Lower leg skin (tissue), 4 donors: Measurements from ENCODE around the gene FBLN2. TPM values are rescaled to one million over a fixed set of nuclear protein-coding genes. Genes with fewer than 3 reads are reported as not detected.

Experiments
- DNase-seq, 2 donors: peaks; one replicate each; pipeline ENCODE4 v3.0.0-alpha.2; 2019; ENCODE audit warnings: low spot score in 2 of 2
- H3K4me3 ChIP-seq: fragments of 200-600 bp; sonication (generic); 2 replicates; pipeline ENCODE4 v1.5.1; 2017; ENCODE audit warnings: mild to moderate bottlenecking, low read depth; ENCODE audit not compliant: poor library complexity, severe bottlenecking
- POLR2A ChIP-seq, 2 donors: fragments of 450-650 bp; IDR thresholded peaks; one replicate each; pipeline ENCODE4 v1.6.1; 2016 to 2017; ENCODE audit warnings: antibody characterized with exemption in 2 of 2, mild to moderate bottlenecking in 1 of 2, moderate library complexity in 1 of 2
- WGBS, 2 donors: methylation state at CpG; one replicate each; pipeline ENCODE4 v1.1.5; 2018; 5-methylcytosine and 5-hydroxymethylcytosine counted together
- intact Hi-C: fragments of 100-400 bp; cut with DNase I; formaldehyde crosslinking; loops from one replicate; pipeline ENCODE4 v1.15.0; 2023; ENCODE audit warnings: low total_unique reads
- total RNA-seq, 4 donors: library from RNA; depleted of rRNA; stranded (reverse); fragments of >200 nt; gene quantifications; one replicate each; pipeline ENCODE4 v1.1.0, GENCODE V29; 2016
- TF ChIP-seq, protein P1 (sequence below), 3 donors: fragments of 450-650 bp; IDR thresholded peaks; one replicate each; pipeline ENCODE4 v1.5.1; 2016; ENCODE audit warnings: antibody characterized with exemption in 3 of 3, mild to moderate bottlenecking in 3 of 3, moderate library complexity in 2 of 3

FBLN2 gene
- total RNA-seq, 4 donors from 2014 or later: 40.1 to 153 (median 64.0) TPM

DNA sequence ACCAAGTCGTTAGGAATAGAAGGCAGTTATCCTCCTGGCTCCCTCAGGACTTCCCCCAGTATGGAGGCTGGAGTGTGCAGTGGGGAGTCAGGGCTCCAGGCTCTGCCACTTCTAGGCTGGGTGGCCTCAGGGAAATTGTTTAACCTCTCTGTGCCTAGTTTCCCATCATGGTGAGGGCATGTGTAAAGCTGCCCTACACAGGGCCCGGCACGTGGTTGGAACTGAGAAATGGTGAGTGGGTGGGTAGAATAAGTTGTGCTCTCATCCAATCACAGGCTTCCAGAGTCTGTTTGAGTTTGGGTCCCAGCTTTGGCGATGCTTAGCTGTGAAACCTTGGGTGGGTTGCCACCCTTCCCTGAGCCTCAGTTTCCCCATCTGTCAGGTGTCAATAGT is 117.3 kb downstream of the FBLN2 start:
- WGBS, 2 donors: 56 to 73% methylated on average over 4 of the region's 4 CpGs
- no peak overlapping the region for H3K4me3 ChIP-seq
- TF ChIP-seq, protein P1, sequence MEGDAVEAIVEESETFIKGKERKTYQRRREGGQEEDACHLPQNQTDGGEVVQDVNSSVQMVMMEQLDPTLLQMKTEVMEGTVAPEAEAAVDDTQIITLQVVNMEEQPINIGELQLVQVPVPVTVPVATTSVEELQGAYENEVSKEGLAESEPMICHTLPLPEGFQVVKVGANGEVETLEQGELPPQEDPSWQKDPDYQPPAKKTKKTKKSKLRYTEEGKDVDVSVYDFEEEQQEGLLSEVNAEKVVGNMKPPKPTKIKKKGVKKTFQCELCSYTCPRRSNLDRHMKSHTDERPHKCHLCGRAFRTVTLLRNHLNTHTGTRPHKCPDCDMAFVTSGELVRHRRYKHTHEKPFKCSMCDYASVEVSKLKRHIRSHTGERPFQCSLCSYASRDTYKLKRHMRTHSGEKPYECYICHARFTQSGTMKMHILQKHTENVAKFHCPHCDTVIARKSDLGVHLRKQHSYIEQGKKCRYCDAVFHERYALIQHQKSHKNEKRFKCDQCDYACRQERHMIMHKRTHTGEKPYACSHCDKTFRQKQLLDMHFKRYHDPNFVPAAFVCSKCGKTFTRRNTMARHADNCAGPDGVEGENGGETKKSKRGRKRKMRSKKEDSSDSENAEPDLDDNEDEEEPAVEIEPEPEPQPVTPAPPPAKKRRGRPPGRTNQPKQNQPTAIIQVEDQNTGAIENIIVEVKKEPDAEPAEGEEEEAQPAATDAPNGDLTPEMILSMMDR (IDR thresholded peaks at IDR 0.05): no peak
- TF ChIP-seq POLR2A (IDR thresholded peaks at IDR 0.05): no peak
- intact Hi-C loops: no loop called here
- DNase-seq: no peak

DNA sequence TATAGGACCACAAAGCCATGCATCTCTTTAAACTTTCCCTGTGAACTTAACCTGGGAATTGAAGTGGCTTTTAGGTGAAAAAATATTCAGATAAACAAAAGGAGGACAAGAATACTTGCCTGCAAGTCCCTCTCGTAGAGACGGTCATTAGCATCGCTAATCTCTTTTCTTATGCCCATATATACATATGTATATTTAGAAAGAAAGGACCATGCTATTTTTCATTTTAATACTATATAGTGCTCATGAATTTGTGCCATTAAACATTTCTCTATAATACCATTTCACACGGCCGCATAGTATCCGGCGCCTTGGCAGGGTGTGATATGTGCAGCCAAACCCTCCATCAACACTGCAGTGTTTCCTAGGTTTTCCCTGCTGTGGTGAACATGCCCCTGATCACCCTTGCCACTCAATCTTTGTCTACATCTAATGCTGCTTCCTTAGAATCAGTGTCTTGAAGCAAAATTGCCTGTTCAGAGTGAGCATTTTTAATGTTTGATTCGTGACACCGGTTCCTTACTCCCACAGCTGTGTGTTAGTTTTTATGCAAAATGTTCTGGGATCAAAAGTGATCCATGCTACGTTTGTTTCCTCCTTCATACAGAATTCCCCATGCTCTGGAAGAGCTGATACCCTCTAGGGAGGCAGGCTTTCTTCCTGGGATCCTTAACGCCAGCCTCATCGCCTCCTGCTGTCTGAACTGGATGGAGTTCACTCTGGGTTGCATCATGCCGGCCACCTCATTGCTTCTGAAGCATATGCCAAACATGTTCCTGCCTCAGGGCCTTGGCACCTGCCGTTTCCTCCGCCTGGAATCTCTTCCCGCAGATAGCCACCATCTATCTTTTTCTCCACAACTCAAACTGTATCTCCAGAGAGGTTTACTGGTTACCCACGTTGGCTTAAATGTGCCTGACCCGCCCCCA is 118.1 kb downstream of the FBLN2 start:
- no peak for TF ChIP-seq POLR2A (IDR thresholded peaks at IDR 0.05)
- TF ChIP-seq, protein P1 (IDR thresholded peaks at IDR 0.05): no peak
- no peak for DNase-seq
- 58 to 59% methylated on average over 18 of the region's 18 CpGs for WGBS, 2 donors
- no peak overlapping the region for H3K4me3 ChIP-seq
- intact Hi-C loops: no loop called here

DNA sequence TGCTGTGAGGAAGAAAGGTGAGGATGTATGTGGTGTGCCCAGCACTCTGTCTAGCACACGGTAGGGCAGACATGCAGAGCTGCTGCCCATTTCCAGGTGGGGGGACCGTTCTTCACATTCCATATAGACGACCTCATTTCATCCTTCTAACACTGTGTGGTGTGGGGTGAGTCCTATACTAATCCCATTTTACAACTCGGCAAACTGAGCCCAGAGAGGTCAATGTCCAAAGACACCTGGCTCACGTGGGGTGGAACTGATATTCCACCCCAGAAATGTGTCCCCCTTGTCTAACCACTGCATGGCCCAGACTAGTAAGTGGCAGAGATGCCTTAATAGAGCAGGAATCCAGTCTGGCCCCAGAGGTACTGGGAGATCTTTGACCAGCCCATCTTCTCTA is 119.2 kb downstream of the FBLN2 start:
- 74 to 79% methylated on average over 5 of the region's 5 CpGs for WGBS, 2 donors
- DNase-seq: no peak
- no peak for TF ChIP-seq POLR2A (IDR thresholded peaks at IDR 0.05)
- TF ChIP-seq, protein P1 (IDR thresholded peaks at IDR 0.05): no peak
- H3K4me3 ChIP-seq: no peak overlapping the region
- intact Hi-C loops: no loop called here

DNA sequence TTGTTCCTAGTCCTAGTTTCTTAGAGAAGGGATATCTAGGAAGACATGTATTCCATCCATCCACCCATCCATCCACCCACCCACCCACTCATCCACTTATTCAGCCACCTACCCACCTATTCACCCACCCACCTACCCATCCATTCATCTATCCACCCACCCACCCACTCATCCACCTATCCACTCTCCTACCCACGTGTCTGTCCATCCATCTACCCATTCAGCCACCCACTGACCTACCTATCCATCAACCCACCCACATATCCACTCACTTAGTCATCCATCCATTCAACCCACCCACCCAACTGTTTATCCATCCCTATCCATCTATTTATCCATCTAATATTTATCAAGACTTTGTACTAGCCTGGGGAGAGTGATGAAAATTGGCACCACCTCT is 120.5 kb downstream of the FBLN2 start:
- no peak for DNase-seq
- no peak for TF ChIP-seq POLR2A (IDR thresholded peaks at IDR 0.05)
- TF ChIP-seq, protein P1 (IDR thresholded peaks at IDR 0.05): no peak
- 73 to 81% methylated on average over 1 of the region's 1 CpG for WGBS, 2 donors
- intact Hi-C loops: no loop called here
- H3K4me3 ChIP-seq: no peak overlapping the region

DNA sequence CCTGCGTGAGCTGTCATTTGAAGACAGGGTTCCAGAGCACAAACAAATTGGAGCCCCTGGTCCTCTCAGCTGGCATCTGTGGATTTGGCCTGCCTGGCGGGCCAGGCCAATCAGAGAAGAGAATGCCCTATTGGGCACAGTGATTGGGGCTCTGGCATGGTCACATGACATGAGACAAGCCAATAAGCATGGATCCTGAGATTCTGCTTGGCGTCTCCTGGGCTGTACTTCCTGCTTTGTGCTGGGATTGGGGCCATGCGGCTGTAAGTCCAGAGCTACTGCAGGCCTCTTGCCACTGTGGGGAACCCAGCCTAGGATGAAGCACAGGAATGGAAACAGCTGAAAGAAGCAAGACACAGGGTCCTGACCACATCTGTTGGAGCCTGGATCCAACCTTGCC is 121.4 kb downstream of the FBLN2 start:
- no peak for TF ChIP-seq POLR2A (IDR thresholded peaks at IDR 0.05)
- TF ChIP-seq, protein P1 (IDR thresholded peaks at IDR 0.05): no peak
- no peak for DNase-seq
- no peak overlapping the region for H3K4me3 ChIP-seq
- intact Hi-C loops: no loop called here
- 75 to 83% methylated on average over 4 of the region's 4 CpGs for WGBS, 2 donors
